Heart right ventricle (tissue), 16 donors: ENCODE results near the gene PPFIA1. TPM values are rescaled to one million over a fixed set of nuclear protein-coding genes. Genes with fewer than 3 reads are reported as not detected.

Experiments
- ATAC-seq, 8 donors: fragments of 200-7000 bp; cut with Tn5 transposase; one replicate each; pipeline ENCODE4 v1.9.1; 2020; ENCODE audit warnings: mild to moderate bottlenecking in 8 of 8, moderate library complexity in 8 of 8, moderate number of reproducible peaks in 1 of 8
- DNase-seq, 2 donors: peaks; one replicate each; pipeline ENCODE4 v3.0.0-alpha.2; 2020
- H3K27ac ChIP-seq, 10 donors: fragments of 200-600 bp; sonication (generic) in 2 of 10; one replicate each; pipeline versions ENCODE4 v1.5.0 to v1.8.0; 2020 to 2022; ENCODE audit warnings: mild to moderate bottlenecking in 3 of 10
- H3K27me3 ChIP-seq, 7 donors: fragments of 200-600 bp; one replicate each; pipeline ENCODE4 v1.8.0; 2021 to 2022; ENCODE audit warnings: mild to moderate bottlenecking in 2 of 7
- H3K36me3 ChIP-seq, 9 donors: fragments of 200-600 bp; sonication (generic) in 1 of 9; one replicate each; pipeline versions ENCODE4 v1.5.0 to v1.8.0; 2020 to 2022; ENCODE audit warnings: mild to moderate bottlenecking in 2 of 9
- H3K4me1 ChIP-seq, 9 donors: fragments of 200-600 bp; sonication (generic) in 1 of 9; one replicate each; pipeline versions ENCODE4 v1.5.0 to v1.8.0; 2020 to 2022; ENCODE audit warnings: mild to moderate bottlenecking in 4 of 9
- H3K4me3 ChIP-seq, 10 donors: fragments of 200-600 bp; sonication (generic) in 2 of 10; one replicate each; pipeline versions ENCODE4 v1.5.0 to v1.8.0; 2020 to 2022; ENCODE audit warnings: mild to moderate bottlenecking in 7 of 10, moderate library complexity in 2 of 10
- H3K9me3 ChIP-seq, 11 donors: fragments of 200-600 bp in 10 of 11; sonication (generic) in 2 of 11; one replicate each; pipeline versions ENCODE4 v1.5.0 to v1.8.0; 2013 to 2022; ENCODE audit warnings: mild to moderate bottlenecking in 2 of 11, control low read depth in 1 of 11, moderate library complexity in 1 of 11
- CTCF ChIP-seq, 9 donors: fragments of 200-600 bp; sonication (generic) in 2 of 9; IDR thresholded peaks; one replicate each; pipeline versions ENCODE4 v1.5.0 to v1.8.0; 2021 to 2022; ENCODE audit warnings: antibody characterized with exemption in 9 of 9, mild to moderate bottlenecking in 5 of 9, moderate library complexity in 1 of 9
- WGBS, 2 donors: extraction: QIAGEN DNeasy Blood & Tissue Kit; methylation state at CpG; one replicate each; pipeline ENCODE4 v1.1.7; 2013; ENCODE audit warnings: inconsistent platforms in 1 of 2; 5-methylcytosine and 5-hydroxymethylcytosine counted together
- intact Hi-C, 10 donors: fragments of 100-400 bp; cut with DNase I; formaldehyde crosslinking; loops; one replicate each; pipeline versions ENCODE4 v1.11.1 to v1.14.2; 2022
- polyA plus RNA-seq, 2 donors: library from polyadenylated mRNA; stranded (reverse); fragments of 200-250 nt; gene quantifications; one replicate each; pipeline ENCODE4 v1.2.3, GENCODE V29; 2013
- total RNA-seq, 10 donors: library from RNA; stranded (reverse); fragmentation: NEBNext Ultra II Directional in 3 of 10; extraction: Animal tissue kit (Norgen Biotek cat#: 25700) in 3 of 10; gene quantifications; one replicate each; pipeline versions ENCODE4 v1.2.1 to v1.2.4, GENCODE V29; 2021 to 2023
- donor health status: Arrhythmogenic right ventricular cardiomyopathy.
- donor health status: ischemic (EF 13 %, LVEDD 7.1; RV severe dilation, severe dysfunction).
- donor health status: healthy with polysubstance abuse.
- donor health status: DM: no; HTN: yes; CAD: no.
- donor health status: DM: no; HTN: no; CAD: no.
- donor health status: ischemic (EF 25% LVEDD 6.9; RV normal size, moderate dysfunction).
- donor health status: ischemic (EF 25% LVEDD 5.7; RV mildly dilated, moderate dysfunction).
- donor health status: healthy.
- donor health status: DM: yes; HTN: yes; CAD: no.
- donor health status: Ischemic cardiomyopathy.
- donor health status: ischemic (EF 35%, LVEDD 5.7; RV mildly dilated, moderate dysfunction).
- donor health status: nonischemic (EF 11% LVEDD 7.7; RV severe dilation, severe dysfunction).
- donor health status: DM: yes; HTN: yes; CAD: no.
- donor health status: PGD.
- donor health status: ischemic (EF 29% LVEDD 5.4; RV normal size, mild dysfunction).
- donor health status: nonischemic (EF 23%, LVEDD 6.1; RV moderate dilation, normal function).

Gene PPFIA1
- total and polyA plus RNA-seq, 12 donors = 14.0 to 57.2 (median 39.0) TPM

GRCh38 chr11:70317581-70318305 lies 47.3 kb downstream of the PPFIA1 start:
- TF ChIP-seq CTCF (IDR thresholded peaks at IDR 0.05) = no peak
- Histone ChIP-seq H3K27ac (no peak overlapping the region), H3K9me3 (no peaks in the 10 kb centered on the region), H3K4me3 (no peak overlapping the region), H3K36me3 (peaks cover 0 to 31% (median 0%) of the 10 kb centered on the region in 9 donors), H3K4me1 (peaks cover 2 to 52% (median 10%) of the 10 kb centered on the region in 9 donors), H3K27me3 (no peaks in the 10 kb centered on the region)
- intact Hi-C loops = no loop called here
- WGBS, 2 donors = 93 to 94% methylated on average over 14 of the region's 14 CpGs
- DNase-seq (no peak), ATAC-seq (no peak)

GRCh38 chr11:70319396-70320076 lies 49.0 kb downstream of the PPFIA1 start:
- ATAC-seq (peak in 6 of 8 donors; percentile 50 to 90 (median 76)), DNase-seq (no peak)
- no peak for TF ChIP-seq CTCF (IDR thresholded peaks at IDR 0.05)
- peaks cover 2 to 55% (median 20%) of the 10 kb centered on the region in 9 donors for H3K4me1 ChIP-seq
- peaks cover 0 to 43% (median 0%) of the 10 kb centered on the region in 9 donors for H3K36me3 ChIP-seq
- no peaks in the 10 kb centered on the region for H3K27me3 ChIP-seq
- no peak overlapping the region for H3K4me3 ChIP-seq
- 57 to 64% methylated on average over 10 of the region's 10 CpGs for WGBS, 2 donors
- H3K27ac ChIP-seq = peak overlapping the region in 7 of 10 donors; percentile 9 to 63 (median 23)
- intact Hi-C loops = no loop called here
- H3K9me3 ChIP-seq = no peaks in the 10 kb centered on the region

DNA sequence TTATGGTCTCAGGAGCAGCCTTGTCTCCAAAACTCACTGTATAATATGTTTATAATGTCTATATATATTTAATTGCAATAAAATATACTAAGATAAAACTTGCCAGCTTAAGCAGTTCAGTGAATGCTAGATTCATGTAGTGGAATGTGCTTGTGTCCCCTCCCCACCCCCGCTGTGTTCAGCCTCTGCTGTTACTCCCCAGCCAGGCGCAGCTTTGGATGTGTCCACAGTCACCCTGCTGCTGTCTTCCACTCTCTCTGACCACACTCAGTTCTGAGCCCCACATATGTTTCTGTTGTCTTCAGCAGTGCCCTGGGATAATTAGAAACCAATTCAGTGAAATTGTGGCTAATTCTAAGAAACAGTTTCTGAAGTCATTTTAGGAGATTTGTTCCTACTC lies 52.2 kb downstream of the PPFIA1 start:
- no peaks in the 10 kb centered on the region for H3K27me3 ChIP-seq
- H3K4me1 ChIP-seq = peaks cover 2 to 56% (median 32%) of the 10 kb centered on the region in 9 donors
- no peak for TF ChIP-seq CTCF (IDR thresholded peaks at IDR 0.05)
- no peak overlapping the region for H3K27ac ChIP-seq
- peaks cover 0 to 72% (median 10%) of the 10 kb centered on the region in 9 donors for H3K36me3 ChIP-seq
- intact Hi-C loops = no loop called here
- H3K9me3 ChIP-seq = no peaks in the 10 kb centered on the region
- DNase-seq = no peak
- no peak overlapping the region for H3K4me3 ChIP-seq
- 96% methylated on average over 2 of the region's 2 CpGs for WGBS, 2 donors
- ATAC-seq = no peak

DNA sequence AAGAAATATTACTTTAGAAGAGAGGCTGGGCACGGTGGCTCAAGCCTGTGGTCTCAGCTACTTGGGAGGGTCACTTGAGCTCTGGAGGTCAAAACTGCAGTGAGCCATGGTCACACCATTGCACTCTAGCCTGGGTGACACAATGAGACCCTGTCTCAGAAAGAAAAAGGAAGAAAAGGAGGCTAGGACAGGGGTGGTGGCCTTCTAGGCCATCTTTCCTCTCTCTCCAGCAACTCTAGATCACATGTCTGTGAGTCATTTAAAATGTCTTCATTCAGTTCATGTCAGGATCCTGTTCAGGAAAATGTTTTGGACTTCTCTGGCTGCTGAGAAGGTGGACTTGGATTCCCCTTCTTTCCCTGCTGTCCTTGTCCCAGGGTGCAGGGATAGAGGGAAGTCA lies 53.3 kb downstream of the PPFIA1 start:
- DNase-seq (no peak), ATAC-seq (no peak)
- WGBS, 2 donors = 84 to 89% methylated on average over 1 of the region's 1 CpG
- TF ChIP-seq CTCF (IDR thresholded peaks at IDR 0.05) = no peak
- H3K27ac ChIP-seq = peak overlapping the region in 1 of 10 donors; percentile 69
- peaks cover 2 to 51% (median 32%) of the 10 kb centered on the region in 9 donors for H3K4me1 ChIP-seq
- intact Hi-C loops = no loop called here
- H3K9me3 ChIP-seq = no peaks in the 10 kb centered on the region
- no peaks in the 10 kb centered on the region for H3K27me3 ChIP-seq
- H3K4me3 ChIP-seq = no peak overlapping the region
- H3K36me3 ChIP-seq = peaks cover 0 to 74% (median 13%) of the 10 kb centered on the region in 9 donors
